Endometrial microvascular endothelial cells (primary cell): ENCODE data around the gene PGS1. TPM values are rescaled to one million over a fixed set of nuclear protein-coding genes. Genes with fewer than 3 reads are reported as not detected.
"Not testable (repeated sequence)": the region's sequence is repeated elsewhere in the genome, so short reads cannot be mapped to it uniquely, and the experiment has no call there.

Experiments
- in situ Hi-C: cut with HindIII; loops from 2 replicates; pipeline ENCODE4 v1.10.0; 2017; ENCODE audit warnings: low sequenced_read_pairs, low pct_unique_long_range_greater_than_20kb; ENCODE audit errors: inconsistent ontology term
- total RNA-seq: library from RNA; depleted of rRNA; stranded (reverse); fragments of >200 nt; gene quantifications from one replicate; pipeline ENCODE4 v1.2.3, GENCODE V29; 2015; ENCODE audit errors: inconsistent ontology term

Gene PGS1
- total RNA-seq, 1 donor from 2014 or later: 37.5 TPM

- in situ Hi-C loops: no loop called here
These were observed 75.9 kb downstream of the PGS1 start for GRCh38 chr17:78454346-78454745.

DNA sequence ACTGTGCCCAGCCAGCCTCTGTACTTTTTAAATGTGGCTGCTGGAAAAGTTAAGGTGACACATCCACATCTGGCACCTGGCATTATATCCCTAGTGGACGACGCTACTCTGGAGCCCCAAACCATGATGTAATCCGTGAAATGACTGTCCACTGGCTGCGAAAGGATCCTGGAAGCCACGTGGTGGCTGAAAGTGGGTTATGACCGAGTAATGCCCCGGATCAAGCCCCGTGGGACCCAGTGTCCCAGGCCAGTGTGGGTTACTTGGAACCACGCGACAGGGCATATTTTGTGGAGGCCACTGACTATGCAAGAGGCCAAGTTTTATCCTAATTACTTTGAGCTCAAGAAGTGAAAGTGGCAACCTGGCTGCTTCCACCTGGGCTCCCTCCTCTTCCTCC lies 79.6 kb downstream of the PGS1 start:
- in situ Hi-C loops: no loop called here

GRCh38 chr17:78458736-78459335 lies 80.4 kb downstream of the PGS1 start:
- in situ Hi-C loops: no loop called here

GRCh38 chr17:78459696-78460095 lies 81.2 kb downstream of the PGS1 start:
- in situ Hi-C loops: no loop called here

DNA sequence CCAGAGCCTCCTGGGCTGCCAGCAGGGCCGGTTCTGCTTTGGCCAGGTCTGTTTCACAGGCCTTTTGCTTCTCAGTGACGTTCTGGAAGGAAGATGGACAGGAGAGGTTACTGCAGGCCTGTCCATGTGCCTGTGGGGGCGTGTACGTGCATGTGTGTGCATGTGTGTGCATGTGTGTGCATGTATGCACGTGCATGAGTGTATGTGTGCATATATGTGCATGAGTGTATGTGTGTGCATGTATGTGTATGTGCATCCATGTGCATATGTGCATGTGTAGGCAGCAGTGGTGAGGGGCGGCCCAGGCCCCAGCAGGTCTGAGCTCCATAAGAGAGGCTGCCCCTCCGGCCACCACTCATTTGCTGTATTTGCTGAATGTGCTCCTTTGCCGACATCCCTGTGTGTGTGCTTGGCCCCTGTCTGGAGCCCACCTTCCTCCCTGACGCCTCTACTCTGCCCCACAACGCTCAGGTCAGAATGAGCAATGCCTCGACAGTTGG lies 81.8 kb downstream of the PGS1 start:
- in situ Hi-C loops: no loop called here

GRCh38 chr17:78460951-78461798 lies 82.7 kb downstream of the PGS1 start:
- in situ Hi-C loops: no loop called here

DNA sequence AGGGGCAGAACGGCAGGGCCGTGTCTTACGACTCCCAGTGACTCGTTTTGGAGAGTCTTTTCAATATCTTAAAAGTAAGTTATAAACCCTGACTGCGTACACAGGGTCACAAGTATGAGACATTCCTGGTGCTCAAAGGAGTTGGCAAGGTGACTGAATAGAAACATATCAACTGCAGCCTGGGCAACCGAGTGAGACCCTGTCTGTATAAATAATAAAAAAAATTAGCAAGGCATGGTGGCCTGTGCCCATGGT lies 83.3 kb downstream of the PGS1 start:
- in situ Hi-C loops: no loop called here

GRCh38 chr17:78462148-78462547 lies 83.7 kb downstream of the PGS1 start:
- in situ Hi-C loops: no loop called here

DNA sequence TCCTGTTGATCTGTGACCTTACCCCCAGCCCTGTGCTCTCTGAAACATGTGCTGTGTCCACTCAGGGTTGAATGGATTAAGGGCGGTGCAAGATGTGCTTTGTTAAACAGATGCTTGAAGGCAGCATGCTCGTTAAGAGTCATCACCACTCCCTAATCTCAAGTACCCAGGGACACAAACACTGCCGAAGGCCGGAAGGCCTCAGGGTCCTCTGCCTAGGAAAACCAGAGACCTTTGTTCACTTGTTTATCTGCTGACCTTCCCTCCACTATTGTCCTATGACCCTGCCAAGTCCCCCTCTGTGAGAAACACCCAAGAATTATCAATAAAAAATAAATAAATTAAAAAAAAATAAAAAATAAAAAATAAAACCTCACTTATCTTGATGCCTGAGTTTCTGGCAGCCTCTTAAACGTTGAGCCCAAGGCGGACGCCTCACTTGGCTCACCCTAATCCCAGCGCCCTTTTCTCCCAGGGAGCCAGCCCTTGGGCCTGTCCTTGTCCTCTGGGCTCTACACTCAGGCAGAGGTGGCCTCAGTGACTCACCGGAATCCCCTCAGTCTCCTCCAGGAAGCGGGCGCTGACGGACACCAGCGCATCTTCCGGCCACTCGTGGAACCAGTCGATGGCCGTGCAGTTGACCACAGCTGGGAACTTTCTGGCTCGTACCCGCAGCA lies 87.8 kb downstream of the PGS1 start:
- in situ Hi-C loops: not testable (repeated sequence)

GRCh38 chr17:78466786-78467715 lies 88.6 kb downstream of the PGS1 start:
- in situ Hi-C loops: no loop called here

- in situ Hi-C loops: no loop called here
These were observed 89.9 kb downstream of the PGS1 start for GRCh38 chr17:78468366-78468765.

GRCh38 chr17:78469443-78469842 lies 91.0 kb downstream of the PGS1 start:
- in situ Hi-C loops: no loop called here

DNA sequence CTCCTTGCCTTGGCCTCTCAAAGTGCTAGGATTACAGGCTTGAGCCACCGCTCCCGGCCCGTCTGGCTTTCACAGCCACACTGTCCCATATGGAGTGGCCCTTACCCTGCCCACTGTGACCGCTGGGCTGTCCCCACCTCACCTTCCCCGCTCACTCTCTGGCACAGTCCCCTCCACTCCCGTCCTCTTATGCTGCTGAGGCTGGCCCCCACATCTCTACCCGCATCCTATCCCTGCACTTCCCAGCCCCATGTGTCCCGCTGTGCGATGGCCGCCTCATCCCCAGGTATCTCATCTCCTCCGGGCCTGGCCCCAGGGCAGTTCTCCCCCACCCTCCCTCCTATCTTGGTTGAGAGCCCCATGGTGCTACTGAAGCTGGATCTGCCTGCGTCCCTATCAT lies 93.2 kb downstream of the PGS1 start:
- in situ Hi-C loops: no loop called here

DNA sequence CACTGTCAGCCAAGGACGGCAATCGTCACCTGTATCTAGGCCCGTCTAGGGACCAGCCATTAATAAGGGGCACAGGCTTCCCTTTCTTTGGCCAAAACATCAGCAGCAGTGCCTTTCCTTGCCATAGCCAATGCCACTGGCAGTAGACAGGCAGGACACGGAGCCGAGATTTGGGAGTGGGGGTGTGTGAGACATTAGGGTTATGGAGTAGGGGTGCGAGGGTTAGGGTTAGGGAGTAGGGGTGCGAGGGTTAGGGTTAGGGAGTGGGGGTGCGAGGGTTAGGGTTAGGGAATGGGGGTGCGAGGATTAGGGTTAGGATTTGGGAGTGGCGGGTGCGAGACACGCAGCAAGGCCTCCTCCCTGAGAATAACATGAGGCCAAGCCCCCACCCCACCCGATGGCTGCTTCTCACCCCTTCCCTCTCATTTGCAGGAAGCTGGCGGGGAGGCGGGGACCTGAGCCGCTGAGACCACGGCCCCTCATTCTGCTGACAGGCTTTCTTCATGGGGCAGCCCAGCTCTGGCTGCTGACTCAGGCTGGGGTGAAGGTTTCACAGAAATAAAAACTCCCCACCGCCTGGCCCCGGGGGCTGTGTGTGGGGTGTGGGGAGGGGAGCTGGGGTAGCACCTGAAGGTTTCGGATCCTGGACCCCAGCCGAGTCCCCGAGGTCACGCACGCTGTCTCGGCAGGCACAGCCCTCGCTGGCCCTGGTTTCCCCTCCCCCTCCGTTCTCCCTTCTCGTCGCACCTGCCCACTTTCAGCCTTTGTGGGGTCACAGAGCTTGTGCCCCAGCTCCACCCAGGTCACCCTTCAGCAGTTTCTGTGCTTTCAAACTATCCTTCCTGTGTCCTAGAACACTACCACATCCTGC lies 93.8 kb downstream of the PGS1 start:
- in situ Hi-C loops: no loop called here

- in situ Hi-C loops: no loop called here
These were observed 95.6 kb downstream of the PGS1 start for GRCh38 chr17:78473951-78474613.
